Measurements from ENCODE around the gene ST8SIA6. TPM values are rescaled to one million over a fixed set of nuclear protein-coding genes. Genes with fewer than 3 reads are reported as not detected.
A peak's percentile ranks its signal among the peaks of the same experiment; 100 is the strongest.
"Not testable (repeated sequence)": the region's sequence is repeated elsewhere in the genome, so short reads cannot be mapped to it uniquely, and the experiment has no call there.

Gene ST8SIA6
- total RNA-seq, 1 donor from 2014 or later: 0.13 TPM

- peak in 1 of 2 donors; percentile 17 for DNase-seq (ENCODE audit: low read depth in 2 of 2)
These were observed 105.7 kb downstream of the ST8SIA6 start for GRCh38 chr10:17348501-17349349.

- no peak for DNase-seq (ENCODE audit: low read depth in 2 of 2)
These were observed 106.3 kb downstream of the ST8SIA6 start for GRCh38 chr10:17348011-17348500.

GRCh38 chr10:17344206-17344605 is 110.2 kb downstream of the ST8SIA6 start:
- DNase-seq (ENCODE audit: low read depth in 2 of 2): no peak

- no peak for DNase-seq (ENCODE audit: low read depth in 2 of 2)
These were observed 111.3 kb downstream of the ST8SIA6 start for GRCh38 chr10:17343118-17343517.

GRCh38 chr10:17340144-17340829 is 114.1 kb downstream of the ST8SIA6 start:
- DNase-seq (ENCODE audit: low read depth in 2 of 2): no peak

- DNase-seq (ENCODE audit: low read depth in 2 of 2): no peak
These were observed 119.3 kb downstream of the ST8SIA6 start for GRCh38 chr10:17335065-17335464.

- no peak for DNase-seq (ENCODE audit: low read depth in 2 of 2)
These were observed 123.9 kb downstream of the ST8SIA6 start for GRCh38 chr10:17330501-17330900.

- DNase-seq (ENCODE audit: low read depth in 2 of 2): no peak
These were observed 128.0 kb downstream of the ST8SIA6 start for GRCh38 chr10:17326377-17326776.

GRCh38 chr10:17321957-17322356 is 132.4 kb downstream of the ST8SIA6 start:
- DNase-seq (ENCODE audit: low read depth in 2 of 2): not testable (repeated sequence)

GRCh38 chr10:17316488-17317170 is 137.8 kb downstream of the ST8SIA6 start:
- DNase-seq (ENCODE audit: low read depth in 2 of 2): no peak

- no peak for DNase-seq (ENCODE audit: low read depth in 2 of 2)
These were observed 145.0 kb downstream of the ST8SIA6 start for GRCh38 chr10:17309435-17309834.

GRCh38 chr10:17307123-17307522 is 147.3 kb downstream of the ST8SIA6 start:
- DNase-seq (ENCODE audit: low read depth in 2 of 2): no peak

- no peak for DNase-seq (ENCODE audit: low read depth in 2 of 2)
These were observed 162.0 kb downstream of the ST8SIA6 start for GRCh38 chr10:17292375-17292774.

GRCh38 chr10:17290226-17290625 is 164.2 kb downstream of the ST8SIA6 start:
- DNase-seq (ENCODE audit: low read depth in 2 of 2): peak; percentile 10 to 25

GRCh38 chr10:17289763-17290162 is 164.6 kb downstream of the ST8SIA6 start:
- DNase-seq (ENCODE audit: low read depth in 2 of 2): no peak

- no peak for DNase-seq (ENCODE audit: low read depth in 2 of 2)
These were observed 167.5 kb downstream of the ST8SIA6 start for GRCh38 chr10:17286562-17287550.

GRCh38 chr10:17282311-17282710 is 172.1 kb downstream of the ST8SIA6 start:
- DNase-seq (ENCODE audit: low read depth in 2 of 2): no peak

- no peak for DNase-seq (ENCODE audit: low read depth in 2 of 2)
These were observed 175.7 kb downstream of the ST8SIA6 start for GRCh38 chr10:17278607-17279240.

- DNase-seq (ENCODE audit: low read depth in 2 of 2): no peak
These were observed 177.5 kb downstream of the ST8SIA6 start for GRCh38 chr10:17276756-17277424.

- peak in 1 of 2 donors; percentile 13 for DNase-seq (ENCODE audit: low read depth in 2 of 2)
These were observed 181.0 kb downstream of the ST8SIA6 start for GRCh38 chr10:17273403-17273802.

Data from dermis microvascular lymphatic vessel endothelial cell (primary cell).